ENCODE results near the gene EFHD2.
"Not testable (repeated sequence)": the region's sequence is repeated elsewhere in the genome, so short reads cannot be mapped to it uniquely, and the experiment has no call there.

The EFHD2 gene

DNA sequence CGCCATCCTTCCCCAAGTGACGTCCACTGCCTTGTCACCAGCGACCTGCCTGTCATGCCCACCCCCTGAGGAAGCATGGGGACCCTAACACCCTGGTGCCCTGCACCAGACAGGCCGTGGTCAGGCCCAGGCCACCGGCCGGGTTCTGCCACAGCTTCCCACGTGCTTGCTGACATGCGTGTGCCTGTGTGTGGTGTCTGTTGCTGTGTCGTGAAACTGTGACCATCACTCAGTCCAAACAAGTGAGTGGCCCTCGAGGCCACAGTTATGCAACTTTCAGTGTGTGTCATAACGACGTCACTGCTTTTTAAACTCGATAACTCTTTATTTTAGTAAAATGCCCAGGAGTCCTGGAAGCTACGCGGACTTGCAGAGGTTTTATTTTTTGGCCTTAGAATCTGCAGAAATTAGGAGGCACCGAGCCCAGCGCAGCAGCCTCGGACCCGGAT lies 20.0 kb downstream of the EFHD2 start:
- TF ChIP-seq, protein P1, sequence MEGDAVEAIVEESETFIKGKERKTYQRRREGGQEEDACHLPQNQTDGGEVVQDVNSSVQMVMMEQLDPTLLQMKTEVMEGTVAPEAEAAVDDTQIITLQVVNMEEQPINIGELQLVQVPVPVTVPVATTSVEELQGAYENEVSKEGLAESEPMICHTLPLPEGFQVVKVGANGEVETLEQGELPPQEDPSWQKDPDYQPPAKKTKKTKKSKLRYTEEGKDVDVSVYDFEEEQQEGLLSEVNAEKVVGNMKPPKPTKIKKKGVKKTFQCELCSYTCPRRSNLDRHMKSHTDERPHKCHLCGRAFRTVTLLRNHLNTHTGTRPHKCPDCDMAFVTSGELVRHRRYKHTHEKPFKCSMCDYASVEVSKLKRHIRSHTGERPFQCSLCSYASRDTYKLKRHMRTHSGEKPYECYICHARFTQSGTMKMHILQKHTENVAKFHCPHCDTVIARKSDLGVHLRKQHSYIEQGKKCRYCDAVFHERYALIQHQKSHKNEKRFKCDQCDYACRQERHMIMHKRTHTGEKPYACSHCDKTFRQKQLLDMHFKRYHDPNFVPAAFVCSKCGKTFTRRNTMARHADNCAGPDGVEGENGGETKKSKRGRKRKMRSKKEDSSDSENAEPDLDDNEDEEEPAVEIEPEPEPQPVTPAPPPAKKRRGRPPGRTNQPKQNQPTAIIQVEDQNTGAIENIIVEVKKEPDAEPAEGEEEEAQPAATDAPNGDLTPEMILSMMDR (IDR thresholded peaks at IDR 0.05; ENCODE audit: control extremely low read depth, extremely low read depth, low read depth, missing control alignments): no peak
- DNase-seq (ENCODE audit: extremely low spot score): no peak
- POLR2A ChIA-PET: no interaction called here
- CTCF ChIA-PET: interaction anchor here (1.6 to 10.4 kb wide), 4 partner anchors 10 to 106 kb away, joined by 4 to 151 read pairs (median 32); no protein-coding TSS in a partner anchor

DNA sequence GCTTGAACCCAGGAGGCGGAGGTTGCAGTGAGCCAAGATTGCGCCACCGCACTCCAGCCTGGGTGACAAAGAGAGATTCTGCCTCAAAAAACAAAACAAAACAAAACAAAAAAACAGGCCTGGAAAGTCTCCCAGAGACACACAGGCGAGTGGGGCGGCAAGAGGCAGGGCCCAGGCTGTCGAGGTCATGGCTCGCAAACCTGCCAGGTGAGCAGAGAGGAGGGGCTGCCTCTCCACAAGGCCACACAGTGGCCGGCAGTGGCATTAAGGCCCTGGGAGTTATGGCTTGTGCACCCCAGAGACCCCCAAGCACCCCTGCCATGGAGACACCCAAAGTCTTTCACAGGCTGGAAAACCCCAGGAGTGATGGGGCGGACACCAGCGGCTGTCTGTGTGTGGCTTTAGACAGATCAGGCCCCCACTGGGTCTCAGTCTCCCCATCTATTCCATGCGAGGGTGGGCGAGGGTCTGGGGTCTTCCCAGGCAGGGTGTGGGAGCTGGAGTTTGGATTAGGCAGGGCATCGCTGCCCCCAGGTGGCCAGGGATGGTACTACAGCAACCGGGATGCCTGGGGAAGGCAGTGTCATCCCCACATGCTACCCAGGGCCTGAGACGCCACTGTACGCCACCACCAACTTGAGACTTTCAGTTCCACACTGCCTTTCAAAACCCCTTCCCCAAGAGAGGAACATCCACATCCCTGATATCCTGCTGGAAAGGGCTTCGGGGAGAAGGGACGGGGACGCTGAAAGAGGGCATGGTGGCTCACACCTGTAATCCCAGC lies 21.3 kb downstream of the EFHD2 start:
- ChIA-PET CTCF (interaction anchor here (0.6 to 10.4 kb wide), 29 partner anchors 10 to 304 kb away, joined by 3 to 151 read pairs (median 4); partner anchors contain the start of gene CELA2B), POLR2A (no interaction called here)
- peak; percentile 89 for DNase-seq (ENCODE audit: extremely low spot score)
- TF ChIP-seq, protein P1 (IDR thresholded peaks at IDR 0.05; ENCODE audit: control extremely low read depth, extremely low read depth, low read depth, missing control alignments): peak; percentile 94

DNA sequence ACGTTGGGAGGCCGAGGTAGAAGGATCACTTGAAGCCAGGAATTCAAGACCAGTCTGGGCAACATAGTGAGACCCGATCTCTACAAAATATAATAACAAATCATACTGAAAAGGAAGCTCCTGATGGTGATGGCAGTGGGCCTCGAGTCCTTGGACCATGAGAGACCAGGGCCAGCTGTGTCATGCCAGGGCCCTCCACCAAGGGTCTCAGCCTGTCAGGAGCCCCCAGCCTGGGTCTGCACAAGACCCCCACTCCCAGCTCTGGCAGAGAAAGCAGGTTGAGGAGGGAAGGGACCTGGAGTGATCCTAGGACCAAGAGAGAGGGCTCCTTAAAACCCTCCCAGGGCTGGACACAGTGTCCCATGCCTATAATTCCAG lies 21.9 kb downstream of the EFHD2 start:
- POLR2A ChIA-PET: no interaction called here
- TF ChIP-seq, protein P1 (IDR thresholded peaks at IDR 0.05; ENCODE audit: control extremely low read depth, extremely low read depth, low read depth, missing control alignments): no peak
- no peak for DNase-seq (ENCODE audit: extremely low spot score)
- CTCF ChIA-PET: interaction anchor here (0.8 to 10.4 kb wide), 27 partner anchors 9 to 310 kb away, joined by 3 to 151 read pairs (median 5); partner anchors contain the start of gene CELA2B

DNA sequence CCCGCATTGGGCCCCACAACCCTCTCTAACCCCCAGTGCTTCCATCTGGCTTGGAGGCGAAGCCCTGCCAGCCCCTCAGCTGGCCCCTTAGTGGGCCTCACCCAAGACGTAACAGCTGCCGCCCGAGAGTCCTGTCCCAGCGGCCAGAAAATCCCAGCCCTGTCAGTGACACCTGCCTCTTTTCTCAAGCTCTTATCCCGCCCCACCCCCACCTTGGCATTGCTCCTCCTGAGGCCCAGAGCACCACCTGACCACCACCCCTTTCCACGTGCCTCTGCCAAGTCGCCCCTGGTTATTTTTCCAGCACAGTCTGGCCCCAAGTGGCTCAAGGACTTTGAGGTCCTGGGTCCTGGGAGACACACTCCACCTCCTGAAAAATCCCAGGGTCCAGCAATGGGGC lies 22.6 kb downstream of the EFHD2 start:
- TF ChIP-seq, protein P1 (IDR thresholded peaks at IDR 0.05; ENCODE audit: control extremely low read depth, extremely low read depth, low read depth, missing control alignments): no peak
- CTCF ChIA-PET: interaction anchor here (0.8 to 10.4 kb wide), 24 partner anchors 9 to 309 kb away, joined by 3 to 151 read pairs (median 5); no protein-coding TSS in a partner anchor
- DNase-seq (ENCODE audit: extremely low spot score): no peak
- POLR2A ChIA-PET: no interaction called here

DNA sequence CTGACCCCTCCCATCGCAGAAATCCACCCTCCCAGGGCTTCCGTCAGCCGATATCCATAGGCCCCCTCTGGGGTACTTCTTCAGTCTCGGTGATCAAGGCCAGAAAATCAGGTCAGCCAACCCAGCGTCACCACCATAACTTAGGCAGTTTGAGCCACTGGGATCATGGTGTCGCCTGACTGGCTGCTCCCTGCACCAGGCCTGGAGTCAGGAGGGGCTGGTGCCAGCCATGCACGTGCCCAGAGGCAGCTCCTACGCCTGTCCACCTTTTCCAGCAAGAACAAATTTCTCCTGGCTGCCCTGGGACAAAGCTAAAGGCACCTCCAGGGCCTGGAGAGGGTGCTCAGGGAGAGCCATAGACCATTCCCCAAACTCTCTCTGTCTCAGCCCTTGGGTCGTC lies 23.8 kb downstream of the EFHD2 start:
- ChIA-PET POLR2A (no interaction called here), CTCF (interaction anchor here (3.0 to 10.4 kb wide), 3 partner anchors 14 to 110 kb away, joined by 18 to 151 read pairs (median 50); no protein-coding TSS in a partner anchor)

DNA sequence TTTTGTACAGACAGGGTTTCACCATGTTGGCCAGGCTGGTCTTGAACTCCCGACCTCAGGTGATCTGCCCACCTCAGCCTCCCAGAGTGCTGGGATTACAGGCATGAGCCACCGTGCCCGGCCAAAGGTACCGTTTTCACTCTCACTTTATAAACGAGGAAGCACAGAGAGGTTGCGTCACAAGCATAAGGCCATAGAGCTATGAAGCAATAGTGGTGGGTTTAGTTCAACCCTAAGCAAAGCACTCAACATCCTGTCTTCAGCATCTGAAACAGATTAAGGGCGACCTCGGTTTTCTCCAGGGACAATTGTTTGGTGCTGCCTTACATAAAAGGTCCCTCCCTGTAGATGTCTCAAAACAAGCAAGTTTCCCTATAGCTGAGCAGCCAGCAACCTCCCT lies 25.1 kb downstream of the EFHD2 start:
- POLR2A ChIA-PET; DNase-seq (ENCODE audit: extremely low spot score): not testable (repeated sequence)
- CTCF ChIA-PET: interaction anchor here (1.2 to 10.4 kb wide), 2 partner anchors 29 to 111 kb away, joined by 3 to 151 read pairs; no protein-coding TSS in a partner anchor

More for the DNA sequence above, 23.8 kb downstream of the EFHD2 start:
- TF ChIP-seq, protein P1 (IDR thresholded peaks at IDR 0.05; ENCODE audit: control extremely low read depth, extremely low read depth, low read depth, missing control alignments): no peak
- DNase-seq (ENCODE audit: extremely low spot score): no peak
